Right hindlimb (tissue), 1 donor: ENCODE data around the gene GPR50.
A peak's percentile ranks its signal among the peaks of the same experiment; 100 is the strongest.

ENCODE experiments used
- DNase-seq: peaks from one replicate; pipeline ENCODE4 v3.0.0-alpha.2; 2018

GPR50 gene

GRCh38 chrX:151176231-151176750, at the start of gene GPR50:
Gene GPR50 (plus strand): TSS chrX:151176584. CDS start chrX:151176722, 138 bp downstream.
- DNase-seq, result no peak

- DNase-seq, result no peak
These were observed 43.9 kb upstream of the GPR50 start for GRCh38 chrX:151132531-151132930.

DNA sequence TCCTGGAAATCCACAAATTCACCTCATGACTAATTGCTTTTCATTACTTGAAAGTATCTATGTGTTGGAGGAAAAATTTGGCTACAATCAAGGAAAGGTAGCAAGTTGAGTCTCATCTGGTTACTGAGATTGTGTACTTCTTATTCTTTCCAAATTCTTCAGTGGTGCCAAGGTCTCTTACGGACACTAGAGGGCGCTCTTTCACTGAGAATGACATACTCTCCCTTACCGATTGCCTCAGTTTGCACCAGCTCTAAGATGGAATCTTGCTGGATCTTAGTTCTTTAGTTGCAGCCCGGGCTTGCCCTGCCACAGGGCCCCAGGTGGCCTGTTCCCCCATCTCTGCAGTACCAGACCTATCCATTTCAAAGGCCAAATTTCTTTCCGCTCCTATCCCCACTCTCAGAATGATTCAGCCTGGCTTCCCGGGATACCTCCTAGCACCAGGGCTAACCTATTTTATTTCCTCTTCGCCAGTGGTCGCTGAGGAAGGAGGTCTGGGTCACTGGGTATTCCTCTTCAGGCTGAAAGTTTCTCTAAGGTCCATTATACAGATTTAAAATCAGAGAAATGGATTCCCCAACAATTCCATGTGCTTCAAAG, 24.6 kb upstream of the GPR50 start:
- peak; percentile 38 for DNase-seq

GRCh38 chrX:151153086-151153485, 23.3 kb upstream of the GPR50 start:
- peak; percentile 34 for DNase-seq

GRCh38 chrX:151153667-151154066, 22.7 kb upstream of the GPR50 start:
- DNase-seq, result no peak

GRCh38 chrX:151155234-151155633, 21.1 kb upstream of the GPR50 start:
- DNase-seq, result no peak

DNA sequence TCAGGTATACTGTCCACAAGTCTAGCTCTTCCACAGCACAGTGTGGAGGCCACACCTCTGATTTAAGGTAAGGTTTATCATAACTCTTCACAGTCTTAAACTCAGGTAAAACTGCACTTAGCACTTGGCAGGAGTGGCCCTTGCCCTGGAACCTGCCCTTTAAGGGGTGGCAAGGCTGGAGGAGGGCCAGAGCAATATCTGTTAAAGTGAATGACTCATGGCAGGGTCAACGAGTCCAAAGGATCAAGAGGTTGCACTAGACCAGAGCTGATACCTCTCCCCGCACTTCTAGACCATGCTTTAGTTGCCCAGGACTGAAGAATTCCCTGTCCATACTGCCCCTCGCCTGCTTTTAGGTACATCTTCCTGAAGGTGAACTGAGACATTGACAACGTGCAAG, 14.7 kb upstream of the GPR50 start:
- no peak for DNase-seq

DNA sequence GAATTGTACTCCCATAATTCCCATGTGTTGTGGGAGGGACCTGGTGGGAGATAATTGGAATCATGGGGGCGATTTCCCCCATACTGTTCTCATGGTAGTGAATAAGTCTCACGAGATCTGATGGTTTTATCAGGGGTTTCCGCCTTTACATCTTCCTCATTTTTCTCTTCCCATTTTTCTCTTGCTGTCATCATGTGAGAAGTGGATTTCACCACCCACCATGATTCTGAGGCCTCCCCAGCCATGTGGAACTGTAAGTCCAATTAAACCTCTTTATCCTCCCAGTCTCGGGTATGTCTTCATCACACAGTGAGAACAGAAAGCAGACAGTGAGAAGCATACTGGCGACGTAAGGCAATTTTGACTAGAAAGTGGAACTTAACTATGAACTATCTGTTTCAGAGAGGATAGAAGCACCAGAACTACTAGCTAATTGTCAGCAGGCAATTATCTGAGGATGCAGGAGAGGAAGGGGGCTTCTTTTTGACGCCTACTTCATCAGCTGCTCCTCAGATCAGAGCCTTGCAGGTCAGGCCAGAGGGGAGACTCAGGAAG, 8.5 kb upstream of the GPR50 start:
- no peak for DNase-seq

GRCh38 chrX:151169783-151170182, 6.6 kb upstream of the GPR50 start:
- DNase-seq, result no peak

GRCh38 chrX:151174581-151175282, 1.7 kb upstream of the GPR50 start:
- no peak for DNase-seq

DNA sequence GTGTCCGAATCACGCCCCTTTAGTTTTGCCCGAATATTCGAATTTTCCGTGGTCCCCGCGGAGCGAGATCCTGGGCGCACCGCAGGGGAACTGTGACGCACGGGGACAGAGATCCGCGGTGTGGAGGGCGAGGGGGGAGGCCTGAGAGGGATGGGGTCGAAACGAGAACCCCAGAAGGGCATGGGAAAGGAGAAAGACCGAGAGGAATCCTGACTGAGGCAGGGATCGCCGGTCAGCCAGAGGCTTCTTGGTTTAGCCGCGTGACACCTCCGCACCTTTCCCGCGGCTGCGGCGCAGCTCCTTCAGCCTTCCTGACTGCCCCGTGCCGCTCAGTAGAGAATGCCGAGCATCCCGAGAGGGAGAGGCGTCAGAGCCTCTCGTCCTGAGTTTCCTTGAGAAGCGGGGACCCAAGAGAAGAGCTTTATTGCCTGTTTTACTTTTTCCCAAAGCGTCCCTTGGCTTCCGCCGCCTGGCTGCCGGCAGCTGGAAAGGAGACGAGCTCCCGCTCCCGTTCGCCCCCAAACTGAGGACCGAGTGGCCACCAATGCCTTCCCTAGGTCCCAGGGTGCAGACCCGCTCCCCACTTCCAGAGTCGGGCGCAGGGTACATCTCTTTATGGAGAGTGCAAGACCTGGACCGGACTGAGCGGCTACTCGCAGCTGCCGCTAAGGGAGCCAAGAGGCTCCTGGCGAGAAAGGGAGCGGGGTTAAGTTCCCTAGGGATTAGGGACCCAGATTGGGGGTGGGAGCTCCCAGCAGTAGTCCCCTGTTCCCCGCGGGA, 911 bp upstream of the GPR50 start:
- DNase-seq, result no peak

DNA sequence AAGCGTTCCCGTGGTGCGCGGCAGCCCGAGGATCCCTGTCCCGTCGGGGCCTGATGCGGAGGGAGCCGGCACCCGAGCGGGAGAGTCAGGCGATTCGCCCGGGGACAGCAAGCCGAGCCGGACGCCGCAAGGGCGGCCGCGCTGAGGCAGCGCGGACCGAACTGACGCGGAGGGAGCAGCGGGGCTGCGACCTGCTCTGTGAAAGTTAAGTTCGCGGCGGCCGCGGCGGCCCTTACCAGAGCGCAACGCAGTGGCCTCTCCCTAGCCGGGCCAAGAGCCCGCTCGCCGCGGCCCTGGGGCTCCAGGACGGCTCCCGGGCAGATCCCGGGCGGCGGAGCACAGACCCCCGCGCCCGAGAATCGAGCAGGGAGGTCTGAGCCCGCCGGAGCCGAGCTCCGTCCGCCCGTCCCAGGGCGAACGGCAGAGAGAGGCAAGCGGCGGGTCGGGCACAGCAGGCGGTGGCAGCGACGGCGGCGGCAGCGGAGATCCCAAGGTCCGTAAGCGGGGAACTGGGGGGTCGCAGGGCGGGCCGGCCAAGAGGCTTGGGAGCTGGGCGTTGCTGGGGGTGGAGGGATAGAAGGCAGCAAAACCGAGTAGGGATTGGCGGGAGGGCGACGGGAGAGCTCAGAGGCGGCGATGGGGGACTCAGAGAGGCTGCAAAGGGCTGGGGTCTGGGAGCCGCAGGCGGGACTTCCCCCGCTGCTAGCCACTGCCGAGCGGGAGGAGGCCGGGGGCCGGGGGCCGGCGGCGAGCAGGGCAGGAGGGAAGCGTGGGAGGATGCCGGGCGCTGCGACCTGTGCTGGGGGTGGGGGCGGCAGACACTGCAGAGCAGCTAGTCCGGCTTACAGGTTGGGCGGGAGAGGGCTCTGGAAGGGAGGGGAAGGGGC, 1.0 kb downstream of the GPR50 start:
- DNase-seq, result no peak

DNA sequence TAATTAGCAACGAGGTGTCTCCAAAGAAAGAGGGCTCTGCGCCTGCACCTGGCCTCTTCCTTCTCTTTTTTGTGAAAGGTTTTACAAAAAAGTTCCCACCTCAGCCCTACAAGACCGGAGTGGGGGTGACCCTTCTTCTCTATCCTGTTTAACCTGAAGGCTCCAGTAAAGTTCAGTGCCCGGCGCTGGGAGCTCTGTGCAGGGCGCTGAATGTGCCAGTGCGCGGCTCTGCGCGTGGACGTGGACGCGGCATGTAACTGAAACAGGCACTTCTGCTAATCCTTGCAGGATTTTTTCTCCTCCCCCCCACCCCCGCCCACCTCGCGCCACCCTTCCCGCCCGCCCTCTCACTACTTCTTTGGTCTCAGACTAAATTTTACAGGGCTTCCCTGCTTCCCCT, 2.4 kb downstream of the GPR50 start:
- no peak for DNase-seq

DNA sequence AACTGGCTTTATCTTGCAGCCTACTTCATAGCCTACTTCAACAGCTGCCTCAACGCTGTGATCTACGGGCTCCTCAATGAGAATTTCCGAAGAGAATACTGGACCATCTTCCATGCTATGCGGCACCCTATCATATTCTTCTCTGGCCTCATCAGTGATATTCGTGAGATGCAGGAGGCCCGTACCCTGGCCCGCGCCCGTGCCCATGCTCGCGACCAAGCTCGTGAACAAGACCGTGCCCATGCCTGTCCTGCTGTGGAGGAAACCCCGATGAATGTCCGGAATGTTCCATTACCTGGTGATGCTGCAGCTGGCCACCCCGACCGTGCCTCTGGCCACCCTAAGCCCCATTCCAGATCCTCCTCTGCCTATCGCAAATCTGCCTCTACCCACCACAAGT, 4.0 kb downstream of the GPR50 start:
- DNase-seq, result no peak

- DNase-seq, result no peak
These were observed 4.7 kb downstream of the GPR50 start for GRCh38 chrX:151181088-151181487.

GRCh38 chrX:151183233-151183753, 6.9 kb downstream of the GPR50 start:
- no peak for DNase-seq

DNA sequence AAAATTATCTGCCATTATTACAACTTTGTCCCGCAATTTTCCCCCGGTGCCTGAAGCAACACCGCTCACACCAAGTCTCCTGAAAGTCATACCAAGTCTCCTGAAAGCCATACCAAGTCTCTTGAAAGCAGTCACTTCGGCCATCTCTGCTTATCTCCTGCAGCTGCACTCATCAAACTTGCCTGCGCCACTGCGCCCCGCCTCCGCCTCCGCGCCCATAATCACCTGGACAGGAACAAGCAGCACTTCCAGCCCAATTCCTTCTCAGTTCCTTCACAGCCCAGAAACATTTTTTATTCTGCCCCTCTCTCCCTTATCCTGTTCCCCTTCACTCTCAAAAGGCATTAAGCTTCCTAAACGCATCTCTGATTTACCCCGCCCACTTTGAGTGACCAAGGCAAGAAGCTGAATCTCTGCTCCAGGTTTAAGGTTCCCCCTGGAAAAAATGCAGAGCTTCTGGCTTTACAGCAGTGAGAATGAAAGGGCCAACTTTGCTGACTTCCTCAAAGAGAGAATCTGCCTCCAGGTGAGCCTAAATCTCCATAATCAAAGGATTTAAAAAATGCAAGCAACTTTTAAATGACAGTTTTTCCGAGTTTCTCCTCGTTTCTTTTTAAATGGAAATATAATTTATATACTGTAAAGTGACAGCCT, 7.7 kb downstream of the GPR50 start:
- DNase-seq, result no peak

DNA sequence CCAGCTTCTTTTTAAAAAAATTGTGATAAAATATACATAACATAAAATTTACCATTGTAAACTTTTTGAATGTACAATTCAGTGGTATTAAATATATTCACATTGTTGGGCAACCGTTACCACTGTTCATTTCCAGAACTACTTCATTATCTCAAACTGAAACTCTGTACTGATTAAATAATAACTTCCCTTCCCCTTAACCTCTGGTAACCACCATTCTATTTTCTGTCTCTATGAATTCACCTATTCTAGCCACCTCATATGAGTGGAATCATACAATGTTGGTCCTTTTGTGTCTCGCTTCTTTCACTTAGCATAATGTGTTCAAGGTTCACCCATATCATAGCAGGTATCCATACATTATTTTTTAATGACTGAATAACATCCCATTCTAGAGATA, 8.3 kb downstream of the GPR50 start:
- DNase-seq, result no peak

DNA sequence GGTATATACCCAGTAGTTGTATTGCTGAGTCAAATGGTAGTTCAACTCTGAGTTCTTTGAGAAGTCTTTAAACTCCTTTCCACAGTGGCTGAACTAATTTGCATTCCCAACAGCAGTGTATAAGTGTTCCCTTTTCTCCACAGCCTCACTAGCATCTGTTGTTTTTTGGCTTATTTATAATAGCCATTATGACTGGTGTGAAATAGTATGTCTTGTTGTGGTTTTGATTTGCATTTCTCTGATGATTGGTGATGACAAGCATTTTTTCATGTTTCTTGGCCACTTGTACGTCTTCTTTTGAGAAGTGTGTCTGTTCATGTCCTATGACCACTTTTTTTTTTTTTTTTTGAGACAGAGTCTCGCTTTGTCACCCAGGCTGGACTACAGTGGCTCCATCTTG, 30.5 kb downstream of the GPR50 start:
- no peak for DNase-seq

DNA sequence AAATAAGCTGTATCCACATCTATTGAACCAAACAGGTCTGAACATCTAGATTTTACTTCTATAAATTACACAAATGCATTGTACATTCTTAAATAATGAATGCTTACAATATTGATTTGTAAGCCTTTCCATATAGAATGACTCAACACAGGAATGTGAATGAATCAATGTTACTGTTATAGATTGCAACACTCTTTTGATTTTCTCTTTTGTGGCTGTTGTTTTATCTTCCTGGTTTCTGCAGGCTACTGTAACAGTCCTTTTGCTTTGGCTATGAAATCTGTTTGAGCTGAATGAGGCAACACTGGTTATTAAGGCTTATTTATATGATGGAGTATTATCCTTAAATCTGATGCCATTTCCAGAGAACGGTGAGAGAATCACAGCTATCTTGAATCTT, 49.5 kb downstream of the GPR50 start:
- no peak for DNase-seq

- no peak for DNase-seq
These were observed 50.6 kb downstream of the GPR50 start for GRCh38 chrX:151226941-151227340.

- DNase-seq, result peak; percentile 53
These were observed 51.2 kb downstream of the GPR50 start for GRCh38 chrX:151227627-151228026.
